Activated CD4-positive, CD25-positive, alpha-beta regulatory T cell treated with anti-CD3 and anti-CD28 coated beads, Interleukin-2, amount 50 U/mL, for 24 hours (primary cell): ENCODE data around the gene MPIG6B.

Experiments
- ATAC-seq, 2 donors: fragments of 150-1000 bp; cut with Tn5 transposase; one replicate each; pipeline ENCODE4 v1.10.0; 2021; ENCODE audit warnings: mild to moderate bottlenecking in 1 of 2, moderate library complexity in 1 of 2

Gene MPIG6B

GRCh38 chr6:31739639-31740396 lies 16.6 kb downstream of the MPIG6B start, which contains the start of gene MSH5:
Gene MSH5 (plus strand): TSS chr6:31740005. CDS start chr6:31740467, 462 bp downstream.
- peak; percentile 95 for ATAC-seq

DNA sequence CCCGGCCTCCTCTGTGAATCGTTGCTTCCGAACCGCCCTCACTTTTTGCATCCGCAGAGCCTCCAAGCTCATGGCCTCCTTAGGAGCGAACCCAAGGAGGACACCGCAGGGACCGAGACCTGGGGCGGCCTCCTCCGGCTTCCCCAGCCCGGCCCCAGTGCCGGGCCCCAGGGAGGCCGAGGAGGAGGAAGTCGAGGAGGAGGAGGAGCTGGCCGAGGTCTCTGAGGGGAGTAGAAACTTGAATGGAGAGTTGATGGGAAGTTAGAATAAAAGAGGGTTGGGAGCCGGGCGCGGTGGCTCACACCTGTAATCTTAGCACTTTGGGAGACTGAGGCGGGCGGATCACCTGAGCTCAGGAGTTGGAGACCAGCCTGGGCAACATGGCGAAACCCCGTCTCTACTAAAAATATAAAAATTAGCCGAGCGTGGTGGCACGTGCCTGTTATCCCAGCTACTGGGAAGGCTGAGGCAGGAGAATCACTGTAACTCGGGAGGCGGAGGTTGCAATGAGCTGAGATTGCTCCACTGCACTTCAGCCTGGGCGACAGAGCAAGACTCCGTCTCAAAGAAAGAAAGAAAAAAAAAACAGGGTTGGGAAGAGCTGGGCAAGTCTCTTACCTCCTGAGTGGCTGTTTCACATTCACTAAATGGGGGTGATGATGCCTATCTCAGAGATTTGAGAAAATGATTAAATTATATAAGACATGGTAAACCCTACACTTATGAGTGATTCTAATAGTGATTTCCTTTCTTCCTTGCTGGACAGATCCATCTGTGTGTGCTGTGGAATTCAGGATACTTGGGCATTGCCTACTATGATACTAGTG lies 17.4 kb downstream of the MPIG6B start:
- no peak for ATAC-seq

DNA sequence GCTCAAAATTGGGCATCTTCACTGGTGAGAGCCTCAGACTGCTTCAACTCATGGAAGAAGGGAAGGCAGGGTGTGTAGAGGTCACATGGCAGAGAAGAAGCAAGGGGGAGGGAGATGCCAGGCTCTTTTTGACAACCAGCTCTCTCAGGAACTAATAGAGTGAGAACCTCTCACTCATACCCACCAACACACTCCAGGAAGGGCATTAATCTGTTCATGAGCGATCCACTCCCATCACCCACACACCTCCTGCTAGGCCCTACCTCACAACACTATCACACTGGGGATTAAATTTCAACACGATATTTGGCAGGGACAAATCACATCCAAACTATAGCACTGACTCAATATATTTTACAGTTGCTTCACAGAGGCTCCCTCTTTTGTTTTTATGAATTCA lies 18.6 kb downstream of the MPIG6B start:
- ATAC-seq: no peak

GRCh38 chr6:31742894-31743293 lies 19.7 kb downstream of the MPIG6B start:
- ATAC-seq: no peak

GRCh38 chr6:31744422-31744821 lies 21.2 kb downstream of the MPIG6B start:
- ATAC-seq: no peak

DNA sequence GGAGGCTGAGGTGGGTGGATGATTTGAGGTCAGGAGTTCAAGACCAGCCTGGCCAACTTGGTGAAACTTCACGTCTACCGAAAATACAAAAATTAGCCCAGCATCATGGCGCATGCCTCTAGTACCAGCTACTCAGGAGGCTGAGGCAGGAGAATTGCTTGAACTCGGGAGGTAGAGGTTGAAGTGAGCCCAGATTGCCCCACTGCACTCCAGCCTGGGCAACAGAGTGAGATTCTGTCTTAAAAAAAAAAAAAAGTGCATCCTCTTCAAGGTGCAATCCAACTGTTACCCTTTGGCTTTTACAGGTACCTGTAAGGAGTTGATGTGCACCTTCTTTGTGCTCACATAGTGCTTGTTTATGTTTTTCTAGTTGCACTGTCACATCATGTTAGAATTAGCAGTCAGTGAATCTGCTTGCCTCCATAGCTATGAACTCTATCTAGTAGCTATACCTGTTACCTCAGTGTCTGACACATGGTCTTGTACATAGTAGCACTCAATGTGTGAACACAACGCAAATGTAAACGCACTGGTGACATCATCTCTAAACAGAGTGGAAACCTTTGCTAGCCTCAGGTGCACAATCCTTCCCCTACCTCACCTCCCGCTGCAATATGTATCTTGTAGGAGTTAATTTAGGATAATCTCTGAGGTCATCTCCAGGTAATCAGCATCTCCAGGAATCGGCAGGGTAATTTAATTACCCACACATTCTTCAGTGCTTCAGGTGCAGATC lies 26.3 kb downstream of the MPIG6B start:
- ATAC-seq: no peak

- no peak for ATAC-seq
Observed at GRCh38 chr6:31750411-31751022, 27.3 kb downstream of the MPIG6B start.

DNA sequence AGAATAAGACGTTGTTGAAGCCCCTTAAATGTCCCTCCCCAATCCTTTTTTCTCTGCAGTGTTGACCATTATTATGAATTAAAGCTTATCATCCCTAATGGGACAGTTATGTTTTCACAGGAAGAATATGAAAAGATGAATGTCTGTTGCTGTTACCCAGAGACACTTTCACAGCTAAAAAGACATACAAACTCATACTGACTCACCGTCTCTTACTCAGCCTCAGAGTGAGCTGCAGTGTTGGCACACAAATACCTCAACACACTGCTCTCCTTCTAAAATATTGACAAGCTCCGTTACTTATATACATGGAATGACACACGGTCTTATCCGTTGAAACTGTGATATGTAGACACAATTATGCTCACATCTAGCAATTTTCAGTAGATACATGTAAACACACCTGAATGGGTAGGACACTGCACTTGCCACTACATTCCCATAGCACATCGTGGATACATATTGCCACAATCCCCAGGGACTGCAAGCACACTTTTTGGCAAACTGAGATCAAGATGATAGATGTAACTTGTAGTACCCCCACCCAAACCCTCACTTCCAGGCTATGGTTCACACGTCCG lies 29.7 kb downstream of the MPIG6B start:
- ATAC-seq: no peak

- ATAC-seq: no peak
Observed at GRCh38 chr6:31758281-31758680, 35.1 kb downstream of the MPIG6B start.

GRCh38 chr6:31760790-31761189 lies 37.6 kb downstream of the MPIG6B start:
- ATAC-seq: no peak

- ATAC-seq: no peak
Observed at GRCh38 chr6:31761343-31761742, 38.2 kb downstream of the MPIG6B start.

GRCh38 chr6:31762356-31762755 lies 39.2 kb downstream of the MPIG6B start, which contains the start of gene SAPCD1:
Gene SAPCD1 (plus strand): TSS chr6:31762656. CDS start chr6:31763055, 399 bp downstream.
- ATAC-seq: no peak

DNA sequence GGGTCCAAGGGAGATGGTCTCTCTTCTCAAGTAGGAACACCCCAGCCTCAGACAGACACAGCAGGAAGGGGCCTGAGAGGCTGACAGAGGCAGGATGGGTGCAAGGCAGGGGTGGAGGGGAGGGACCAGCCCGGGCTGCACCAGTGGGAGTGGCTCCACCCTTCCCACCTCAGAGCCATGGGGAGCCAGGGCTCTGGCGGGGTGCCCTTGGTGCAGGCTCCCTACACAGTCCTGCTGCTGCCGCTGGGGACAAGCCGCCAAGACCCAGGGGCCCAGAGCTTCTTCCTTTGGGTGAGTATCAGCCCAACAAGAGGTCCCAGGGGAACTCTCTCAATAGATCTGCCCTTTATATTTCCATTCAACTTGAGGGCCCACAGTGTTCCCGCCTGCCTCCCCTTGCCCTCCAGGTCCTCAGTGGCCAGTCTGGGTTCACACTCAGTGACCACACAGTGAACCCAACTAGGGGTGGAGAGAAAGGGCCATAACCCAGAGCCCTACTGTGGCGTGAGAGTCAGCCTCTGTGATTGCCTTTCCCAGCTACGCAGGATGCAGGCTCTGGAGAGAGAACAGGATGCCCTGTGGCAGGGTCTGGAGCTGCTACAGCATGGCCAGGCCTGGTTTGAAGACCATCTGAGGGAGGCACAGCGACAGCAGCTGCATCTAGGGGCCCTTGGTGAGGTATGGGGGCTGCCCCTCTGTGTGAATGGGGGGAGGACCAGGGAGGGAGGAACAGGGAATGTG lies 39.9 kb downstream of the MPIG6B start:
- ATAC-seq: no peak

DNA sequence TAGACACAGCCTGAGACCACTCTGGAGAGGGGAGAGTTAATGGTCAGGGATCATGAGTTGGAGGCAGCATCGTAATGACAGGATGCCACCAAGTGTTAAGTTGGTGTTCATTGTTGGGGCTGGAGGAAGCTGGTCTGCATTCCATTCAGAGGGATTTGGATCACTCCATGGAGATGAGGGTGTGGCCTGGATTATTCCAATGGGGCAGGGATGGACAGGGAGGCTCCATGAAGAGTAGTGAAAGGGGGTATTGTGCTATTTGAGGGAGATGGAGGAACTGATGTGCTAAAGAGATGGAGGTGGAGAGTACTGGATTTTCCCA lies 40.4 kb downstream of the MPIG6B start:
- no peak for ATAC-seq

- ATAC-seq: no peak
Observed at GRCh38 chr6:31764198-31764597, 41.0 kb downstream of the MPIG6B start.

DNA sequence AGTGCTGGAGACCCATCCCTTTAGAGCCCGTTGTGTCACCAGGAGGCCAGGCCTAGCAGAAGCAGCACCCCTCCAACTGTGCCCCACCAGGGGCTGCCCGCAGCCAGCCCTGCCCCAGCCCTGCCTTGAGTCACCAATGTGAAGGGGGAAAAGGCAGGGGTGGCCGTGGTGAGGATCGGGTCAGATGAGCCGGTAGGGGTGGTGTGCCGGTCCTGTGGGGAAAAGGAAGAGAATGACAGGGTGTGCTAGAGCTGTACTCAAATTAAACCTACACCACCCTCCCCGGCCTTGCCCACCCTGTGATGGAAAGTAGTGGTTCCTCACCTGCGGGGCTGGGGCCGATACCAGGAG lies 42.4 kb downstream of the MPIG6B start:
- ATAC-seq: no peak

DNA sequence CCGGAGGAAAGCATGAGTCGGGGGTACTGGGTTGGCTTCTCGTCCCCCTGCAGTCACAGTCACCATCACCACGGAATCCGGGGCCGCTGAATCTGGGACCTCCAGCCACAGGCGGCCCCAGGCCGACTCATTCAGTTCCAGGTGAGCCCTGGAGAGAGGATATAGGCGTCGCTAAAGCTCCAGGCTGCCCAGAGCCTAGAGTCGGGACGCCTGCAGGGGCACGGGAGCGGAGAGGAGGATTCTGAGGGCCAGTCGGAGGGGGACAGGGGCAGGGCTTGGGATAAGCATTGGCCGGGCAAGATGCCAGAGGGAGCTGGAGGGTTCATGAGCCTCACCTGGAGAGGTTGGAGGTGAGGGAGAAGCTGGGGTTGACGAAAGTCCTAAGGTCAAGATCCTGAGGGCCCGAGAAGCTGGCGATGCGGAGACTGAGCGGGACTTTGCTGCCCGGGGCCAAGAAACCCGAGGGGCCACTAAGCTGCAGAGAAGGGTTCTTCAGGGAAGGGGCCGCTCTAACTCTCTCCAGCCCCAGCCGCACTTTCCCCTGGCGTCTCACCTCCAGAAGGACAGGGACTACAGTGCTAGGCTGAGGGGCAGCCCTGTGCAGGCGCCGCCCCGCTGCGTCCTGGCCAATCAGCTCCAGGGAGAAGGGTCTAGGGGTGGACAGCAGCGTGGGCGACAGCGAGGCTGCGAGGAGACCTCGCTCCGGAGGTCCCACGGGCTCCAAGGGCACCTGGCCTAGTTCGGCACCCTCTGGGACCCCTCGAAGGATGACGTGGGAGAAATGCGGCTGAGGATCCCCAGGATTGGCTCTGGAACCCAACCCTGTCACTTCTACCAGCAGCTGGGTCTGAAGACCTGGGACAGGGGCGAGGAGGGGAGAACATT lies 43.0 kb downstream of the MPIG6B start:
- ATAC-seq: no peak

- ATAC-seq: no peak
Observed at GRCh38 chr6:31767096-31767645, 44.0 kb downstream of the MPIG6B start.

GRCh38 chr6:31768363-31769257 lies 45.4 kb downstream of the MPIG6B start:
- no peak for ATAC-seq
